GM19099 (cell line): Measurements from ENCODE around the gene GRID2.

Experiments used
- POLR2A ChIP-seq: IDR thresholded peaks from 3 replicates; pipeline ENCODE4 v1.6.1; 2011; ENCODE audit warnings: low read depth; ENCODE audit not compliant: insufficient read length; ENCODE audit errors: extremely low read depth

Gene GRID2

GRCh38 chr4:92961881-92962280 lies 658.1 kb downstream of the GRID2 start:
- TF ChIP-seq POLR2A: no peak

- TF ChIP-seq POLR2A: no peak
Measured at GRCh38 chr4:92962831-92963230, 659.1 kb downstream of the GRID2 start.

- TF ChIP-seq POLR2A: no peak
Measured at GRCh38 chr4:92968556-92968955, 664.8 kb downstream of the GRID2 start.

- no peak for TF ChIP-seq POLR2A
Measured at GRCh38 chr4:92968996-92969395, 665.2 kb downstream of the GRID2 start.

- TF ChIP-seq POLR2A: no peak
Measured at GRCh38 chr4:92969650-92970379, 666.0 kb downstream of the GRID2 start.

- no peak for TF ChIP-seq POLR2A
Measured at GRCh38 chr4:92970996-92971395, 667.2 kb downstream of the GRID2 start.

GRCh38 chr4:92988301-92988700 lies 684.5 kb downstream of the GRID2 start:
- no peak for TF ChIP-seq POLR2A

- no peak for TF ChIP-seq POLR2A
Measured at GRCh38 chr4:92992758-92993157, 689.0 kb downstream of the GRID2 start.

- no peak for TF ChIP-seq POLR2A
Measured at GRCh38 chr4:92994727-92995126, 691.0 kb downstream of the GRID2 start.

- TF ChIP-seq POLR2A: no peak
Measured at GRCh38 chr4:92996533-92996932, 692.8 kb downstream of the GRID2 start.

- no peak for TF ChIP-seq POLR2A
Measured at GRCh38 chr4:93000910-93001309, 697.1 kb downstream of the GRID2 start.

GRCh38 chr4:93002240-93002639 lies 698.5 kb downstream of the GRID2 start:
- no peak for TF ChIP-seq POLR2A

- no peak for TF ChIP-seq POLR2A
Measured at GRCh38 chr4:93016350-93016749, 712.6 kb downstream of the GRID2 start.

GRCh38 chr4:93018243-93018642 lies 714.5 kb downstream of the GRID2 start:
- TF ChIP-seq POLR2A: no peak

- no peak for TF ChIP-seq POLR2A
Measured at GRCh38 chr4:93018806-93019205, 715.0 kb downstream of the GRID2 start.

GRCh38 chr4:93029769-93030168 lies 726.0 kb downstream of the GRID2 start:
- TF ChIP-seq POLR2A: no peak

- no peak for TF ChIP-seq POLR2A
Measured at GRCh38 chr4:93030670-93031069, 726.9 kb downstream of the GRID2 start.
